Effector CD8-positive, alpha-beta T cell (primary cell): ENCODE measurements around the gene RFX7.
"Not testable (repeated sequence)": the region's sequence is repeated elsewhere in the genome, so short reads cannot be mapped to it uniquely, and the experiment has no call there.

Source experiments
- DNase-seq: peaks from one replicate; lab custom pipeline; 2025; lab: John Stamatoyannopoulos, UW

The RFX7 gene

GRCh38 chr15:56205061-56205876, 38.4 kb downstream of the RFX7 start:
- no peak for DNase-seq

- DNase-seq = not testable (repeated sequence)
Measured at GRCh38 chr15:56203312-56203922, 40.3 kb downstream of the RFX7 start.

- DNase-seq = no peak
Measured at GRCh38 chr15:56202701-56203100, 41.0 kb downstream of the RFX7 start.

- DNase-seq = no peak
Measured at GRCh38 chr15:56199038-56199437, 44.6 kb downstream of the RFX7 start.

- DNase-seq = no peak
Measured at GRCh38 chr15:56194035-56194434, 49.6 kb downstream of the RFX7 start.

GRCh38 chr15:56192659-56193442, 50.8 kb downstream of the RFX7 start:
- no peak for DNase-seq

- no peak for DNase-seq
Measured at GRCh38 chr15:56187665-56188064, 56.0 kb downstream of the RFX7 start.

GRCh38 chr15:56185980-56186379, 57.7 kb downstream of the RFX7 start:
- no peak for DNase-seq

- no peak for DNase-seq
Measured at GRCh38 chr15:56184516-56184915, 59.2 kb downstream of the RFX7 start.

GRCh38 chr15:56180851-56181250, 62.8 kb downstream of the RFX7 start:
- no peak for DNase-seq

- no peak for DNase-seq
Measured at GRCh38 chr15:56176996-56177395, 66.7 kb downstream of the RFX7 start.

- no peak for DNase-seq
Measured at GRCh38 chr15:56175788-56176187, 67.9 kb downstream of the RFX7 start.

- no peak for DNase-seq
Measured at GRCh38 chr15:56174649-56175048, 69.0 kb downstream of the RFX7 start.

- DNase-seq = no peak
Measured at GRCh38 chr15:56168394-56168793, 75.3 kb downstream of the RFX7 start.

GRCh38 chr15:56165234-56165633, 78.4 kb downstream of the RFX7 start:
- no peak for DNase-seq

GRCh38 chr15:56160966-56161365, 82.7 kb downstream of the RFX7 start:
- no peak for DNase-seq

GRCh38 chr15:56156877-56157276, 86.8 kb downstream of the RFX7 start:
- no peak for DNase-seq

- DNase-seq = not testable (repeated sequence)
Measured at GRCh38 chr15:56155278-56155677, 88.4 kb downstream of the RFX7 start.

- not testable (repeated sequence) for DNase-seq
Measured at GRCh38 chr15:56154768-56155167, 88.9 kb downstream of the RFX7 start.

GRCh38 chr15:56150204-56150603, 93.5 kb downstream of the RFX7 start:
- DNase-seq = no peak

GRCh38 chr15:56148064-56148463, 95.6 kb downstream of the RFX7 start:
- no peak for DNase-seq

- DNase-seq = no peak
Measured at GRCh38 chr15:56146756-56147155, 96.9 kb downstream of the RFX7 start.

- no peak for DNase-seq
Measured at GRCh38 chr15:56128081-56128480, 115.6 kb downstream of the RFX7 start.
